ENCODE results near the gene WASL. TPM values are rescaled to one million over a fixed set of nuclear protein-coding genes. Genes with fewer than 3 reads are reported as not detected.

The WASL gene
- polyA plus RNA-seq, 1 donor (not counting 4 experiments of a cell fraction or from before 2014, with no cell fraction given): 17.5 TPM

GRCh38 chr7:123633553-123633952 is 115.2 kb downstream of the WASL start:
- Histone ChIP-seq H3K4me1 (ENCODE audit: control insufficient read depth, extremely low read depth, insufficient read depth, low read length) (peaks cover 17% of the 10 kb centered on the region), H3K9me1 (ENCODE audit: control insufficient read depth, extremely low read depth, insufficient read depth, low read length) (no peaks in the 10 kb centered on the region), H4K20me1 (ENCODE audit: control insufficient read depth, extremely low read depth, insufficient read depth, low read length) (no peaks in the 10 kb centered on the region), H3K4me3 (ENCODE audit: control insufficient read depth in 2 of 3, extremely low read depth in 1 of 3, insufficient read depth in 2 of 3, low read depth in 1 of 3, low read length in 3 of 3) (peak overlapping the region in 1 of 3 experiments; percentile 36), H3K9ac (ENCODE audit: control insufficient read depth, extremely low read depth, insufficient read depth, low read length) (no peak overlapping the region), H3K4me2 (ENCODE audit: control insufficient read depth, extremely low read depth, insufficient read depth, low read depth, low read length) (peak overlapping the region; percentile 56), H3K79me2 (ENCODE audit: control insufficient read depth, insufficient read depth, low read length) (no peaks in the 10 kb centered on the region), H3K36me3 (ENCODE audit: control insufficient read depth in 2 of 2, extremely low read depth in 1 of 2, insufficient read depth in 2 of 2, low read length in 2 of 2) (no peaks in the 10 kb centered on the region), H3K9me3 (ENCODE audit: control insufficient read depth, low read depth, low read length) (no peaks in the 10 kb centered on the region), H3K27ac (ENCODE audit: control insufficient read depth, insufficient read depth, low read length) (no peak overlapping the region), H3K27me3 (ENCODE audit: control insufficient read depth, extremely low read depth, insufficient read depth, low read length) (no peaks in the 10 kb centered on the region), H2AFZ (ENCODE audit: control insufficient read depth, low read length) (peak overlapping the region; percentile 23)
- DNase-seq (ENCODE audit: low read depth, low spot score) (peak; percentile 40), FAIRE-seq (peak; percentile 74)
- no peak for TF ChIP-seq EZH2 (IDR thresholded peaks at IDR 0.05; ENCODE audit: low read length)
- no peak for TF ChIP-seq CTCF (optimal IDR thresholded peaks at IDR 0.05 in 1 of 3, IDR thresholded peaks at IDR 0.05 in 1 of 3, conservative IDR thresholded peaks at IDR 0.05 in 1 of 3; ENCODE audit: extremely low read depth in 1 of 3, insufficient read depth in 2 of 3, low read length in 3 of 3)
- dilution Hi-C loops (cut with MboI; ENCODE audit: extremely low pct_ligation_motif_present, low sequenced_read_pairs): no loop called here

GRCh38 chr7:123632808-123633207 is 116.0 kb downstream of the WASL start:
- Histone ChIP-seq H3K4me3 (ENCODE audit: control insufficient read depth in 2 of 3, extremely low read depth in 1 of 3, insufficient read depth in 2 of 3, low read depth in 1 of 3, low read length in 3 of 3) (no peak overlapping the region), H4K20me1 (ENCODE audit: control insufficient read depth, extremely low read depth, insufficient read depth, low read length) (no peaks in the 10 kb centered on the region), H3K4me2 (ENCODE audit: control insufficient read depth, extremely low read depth, insufficient read depth, low read depth, low read length) (no peak overlapping the region), H3K9me1 (ENCODE audit: control insufficient read depth, extremely low read depth, insufficient read depth, low read length) (no peaks in the 10 kb centered on the region), H3K36me3 (ENCODE audit: control insufficient read depth in 2 of 2, extremely low read depth in 1 of 2, insufficient read depth in 2 of 2, low read length in 2 of 2) (no peaks in the 10 kb centered on the region), H3K9me3 (ENCODE audit: control insufficient read depth, low read depth, low read length) (no peaks in the 10 kb centered on the region), H3K79me2 (ENCODE audit: control insufficient read depth, insufficient read depth, low read length) (no peaks in the 10 kb centered on the region), H3K4me1 (ENCODE audit: control insufficient read depth, extremely low read depth, insufficient read depth, low read length) (peaks cover 17% of the 10 kb centered on the region), H3K27me3 (ENCODE audit: control insufficient read depth, extremely low read depth, insufficient read depth, low read length) (no peaks in the 10 kb centered on the region), H3K27ac (ENCODE audit: control insufficient read depth, insufficient read depth, low read length) (no peak overlapping the region), H3K9ac (ENCODE audit: control insufficient read depth, extremely low read depth, insufficient read depth, low read length) (no peak overlapping the region), H2AFZ (ENCODE audit: control insufficient read depth, low read length) (no peak overlapping the region)
- dilution Hi-C loops (cut with MboI; ENCODE audit: extremely low pct_ligation_motif_present, low sequenced_read_pairs): no loop called here
- FAIRE-seq (no peak), DNase-seq (ENCODE audit: low read depth, low spot score) (no peak)
- no peak for TF ChIP-seq CTCF (optimal IDR thresholded peaks at IDR 0.05 in 1 of 3, IDR thresholded peaks at IDR 0.05 in 1 of 3, conservative IDR thresholded peaks at IDR 0.05 in 1 of 3; ENCODE audit: extremely low read depth in 1 of 3, insufficient read depth in 2 of 3, low read length in 3 of 3)
- TF ChIP-seq EZH2 (IDR thresholded peaks at IDR 0.05; ENCODE audit: low read length): no peak

Small RNA genes within 50 kb of the gene (small RNA-seq; reads per million reads assigned to genes)
- 0 reads per million in 3 experiments for gene RNU6-11P (ENCODE audit: insufficient read length in 3 of 3, low read depth in 3 of 3, low replicate concordance in 1 of 3)

Other genes starting within 250 kb of the WASL start
- 0.04 to 0.09 TPM (median 0.05 TPM) in 3 replicates for gene IQUB, start 214.4 kb downstream of the WASL start, polyA plus RNA-seq
- 13.8 to 36.9 TPM (median 19.0 TPM) in 3 replicates for gene NDUFA5, start 191.2 kb downstream of the WASL start, polyA plus RNA-seq
- gene ASB15, start 147.2 kb downstream of the WASL start, polyA plus RNA-seq: not detected in 3 replicates
- not detected in 3 replicates for gene LMOD2, start 93.1 kb downstream of the WASL start, polyA plus RNA-seq
- 0.25 to 0.39 TPM (median 0.26 TPM) in 3 replicates for gene HYAL4, start 96.2 kb upstream of the WASL start, polyA plus RNA-seq
- gene SPAM1, start 176.2 kb upstream of the WASL start, polyA plus RNA-seq: not detected in 3 replicates